KOPT-K1 (cell line): ENCODE data around the gene PHACTR1.

Experiments used
- H3K27ac ChIP-seq: fragments of 200-600 bp; sonication (generic); 2 replicates; pipeline ENCODE4 v1.5.1; 2016; ENCODE audit warnings: antibody characterized with exemption, mild to moderate bottlenecking, low read depth, low read length; ENCODE audit not compliant: poor library complexity, severe bottlenecking
- H3K36me3 ChIP-seq: fragments of 200-600 bp; sonication (generic); 2 replicates; pipeline ENCODE4 v1.5.1; 2017; ENCODE audit warnings: antibody characterized with exemption, mild to moderate bottlenecking, low read length, moderate library complexity; ENCODE audit not compliant: insufficient read depth
- H3K9me3 ChIP-seq: fragments of 200-600 bp; sonication (generic); 2 replicates; pipeline ENCODE4 v1.5.1; 2017; ENCODE audit warnings: antibody characterized with exemption, low read length, mild to moderate bottlenecking; ENCODE audit not compliant: insufficient read depth, poor library complexity, severe bottlenecking

The PHACTR1 gene

GRCh38 chr6:13079096-13079723 lies 362.6 kb downstream of the PHACTR1 start:
- Histone ChIP-seq H3K9me3 (no peaks in the 10 kb centered on the region), H3K36me3 (no peaks in the 10 kb centered on the region)

GRCh38 chr6:13080462-13081188 lies 364.1 kb downstream of the PHACTR1 start:
- no peaks in the 10 kb centered on the region for H3K36me3 ChIP-seq
- no peak overlapping the region for H3K27ac ChIP-seq
- H3K9me3 ChIP-seq = no peaks in the 10 kb centered on the region

More at GRCh38 chr6:13079096-13079723, 362.6 kb downstream of the PHACTR1 start:
- H3K27ac ChIP-seq = no peak overlapping the region

GRCh38 chr6:13081189-13081563 lies 364.6 kb downstream of the PHACTR1 start:
- H3K9me3 ChIP-seq = no peaks in the 10 kb centered on the region
- H3K27ac ChIP-seq = no peak overlapping the region
- no peaks in the 10 kb centered on the region for H3K36me3 ChIP-seq

- Histone ChIP-seq H3K36me3 (no peaks in the 10 kb centered on the region), H3K27ac (no peak overlapping the region)
Observed at GRCh38 chr6:13089296-13089994, 372.9 kb downstream of the PHACTR1 start.

GRCh38 chr6:13091192-13091591 lies 374.6 kb downstream of the PHACTR1 start:
- H3K36me3 ChIP-seq = no peaks in the 10 kb centered on the region
- H3K27ac ChIP-seq = no peak overlapping the region
- no peaks in the 10 kb centered on the region for H3K9me3 ChIP-seq

More at GRCh38 chr6:13089296-13089994, 372.9 kb downstream of the PHACTR1 start:
- H3K9me3 ChIP-seq = no peaks in the 10 kb centered on the region

GRCh38 chr6:13094781-13095425 lies 378.3 kb downstream of the PHACTR1 start:
- Histone ChIP-seq H3K27ac (no peak overlapping the region), H3K9me3 (no peaks in the 10 kb centered on the region), H3K36me3 (no peaks in the 10 kb centered on the region)

- Histone ChIP-seq H3K27ac (no peak overlapping the region), H3K9me3 (no peaks in the 10 kb centered on the region), H3K36me3 (no peaks in the 10 kb centered on the region)
Observed at GRCh38 chr6:13096084-13096483, 379.5 kb downstream of the PHACTR1 start.

- no peaks in the 10 kb centered on the region for H3K36me3 ChIP-seq
- H3K27ac ChIP-seq = no peak overlapping the region
- no peaks in the 10 kb centered on the region for H3K9me3 ChIP-seq
Observed at GRCh38 chr6:13097454-13097853, 380.9 kb downstream of the PHACTR1 start.

GRCh38 chr6:13098006-13098405 lies 381.4 kb downstream of the PHACTR1 start:
- Histone ChIP-seq H3K9me3 (no peaks in the 10 kb centered on the region), H3K27ac (no peak overlapping the region), H3K36me3 (no peaks in the 10 kb centered on the region)

- no peaks in the 10 kb centered on the region for H3K36me3 ChIP-seq
- H3K27ac ChIP-seq = no peak overlapping the region
- no peaks in the 10 kb centered on the region for H3K9me3 ChIP-seq
Observed at GRCh38 chr6:13098793-13099570, 382.4 kb downstream of the PHACTR1 start.

GRCh38 chr6:13099771-13100170 lies 383.2 kb downstream of the PHACTR1 start:
- no peak overlapping the region for H3K27ac ChIP-seq
- no peaks in the 10 kb centered on the region for H3K36me3 ChIP-seq
- H3K9me3 ChIP-seq = no peaks in the 10 kb centered on the region

- no peaks in the 10 kb centered on the region for H3K36me3 ChIP-seq
- no peaks in the 10 kb centered on the region for H3K9me3 ChIP-seq
- H3K27ac ChIP-seq = no peak overlapping the region
Observed at GRCh38 chr6:13101409-13101808, 384.8 kb downstream of the PHACTR1 start.

GRCh38 chr6:13101985-13102384 lies 385.4 kb downstream of the PHACTR1 start:
- no peaks in the 10 kb centered on the region for H3K36me3 ChIP-seq
- H3K27ac ChIP-seq = no peak overlapping the region
- no peaks in the 10 kb centered on the region for H3K9me3 ChIP-seq

- no peak overlapping the region for H3K27ac ChIP-seq
- no peaks in the 10 kb centered on the region for H3K9me3 ChIP-seq
- no peaks in the 10 kb centered on the region for H3K36me3 ChIP-seq
Observed at GRCh38 chr6:13103169-13103568, 386.6 kb downstream of the PHACTR1 start.
